Measurements from ENCODE around the gene CGB7.

The CGB7 gene

DNA sequence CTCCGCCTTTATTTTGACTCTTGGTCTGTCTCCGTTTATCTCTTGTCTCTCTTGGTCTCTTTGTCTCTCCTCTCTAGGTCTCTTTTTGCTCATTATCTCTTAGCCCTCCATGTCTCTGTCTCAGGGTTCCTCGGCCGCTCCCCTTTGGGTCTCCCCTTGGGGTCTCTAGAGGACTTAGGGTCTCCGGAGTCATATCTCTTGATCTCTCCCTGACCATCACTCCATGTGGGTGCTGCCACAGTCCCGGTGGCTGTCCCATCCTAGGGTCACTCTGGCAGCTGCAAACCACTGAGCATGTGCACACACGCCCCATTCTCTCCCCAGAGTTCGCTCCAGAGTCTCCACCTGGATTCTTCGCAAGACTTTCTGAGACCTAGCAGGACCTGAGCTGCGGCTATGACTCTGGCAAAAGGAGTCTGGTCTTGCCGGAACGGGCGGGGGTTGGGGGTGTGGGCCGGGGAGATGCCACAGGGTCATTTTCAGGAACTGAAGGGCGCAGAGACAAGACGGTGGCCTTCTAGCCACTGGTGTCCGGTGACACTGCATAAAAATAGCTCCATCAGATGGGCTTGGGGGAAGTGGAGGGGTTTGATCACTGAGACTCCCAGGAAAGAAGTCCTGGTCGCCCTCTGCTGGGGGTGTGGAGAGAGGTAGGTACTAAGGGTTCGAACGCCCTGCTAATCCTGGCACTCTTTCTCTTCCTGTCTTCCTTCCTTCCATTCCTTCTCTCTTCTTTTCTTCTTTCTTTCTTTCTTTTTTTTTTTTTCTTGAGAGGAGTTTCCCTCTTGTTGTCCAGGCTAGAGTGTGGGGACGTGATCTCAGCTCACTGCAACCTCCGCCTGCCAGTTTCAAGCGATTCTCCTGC, 16.2 kb upstream of the CGB7 start:
- TF ChIP-seq, protein P1, sequence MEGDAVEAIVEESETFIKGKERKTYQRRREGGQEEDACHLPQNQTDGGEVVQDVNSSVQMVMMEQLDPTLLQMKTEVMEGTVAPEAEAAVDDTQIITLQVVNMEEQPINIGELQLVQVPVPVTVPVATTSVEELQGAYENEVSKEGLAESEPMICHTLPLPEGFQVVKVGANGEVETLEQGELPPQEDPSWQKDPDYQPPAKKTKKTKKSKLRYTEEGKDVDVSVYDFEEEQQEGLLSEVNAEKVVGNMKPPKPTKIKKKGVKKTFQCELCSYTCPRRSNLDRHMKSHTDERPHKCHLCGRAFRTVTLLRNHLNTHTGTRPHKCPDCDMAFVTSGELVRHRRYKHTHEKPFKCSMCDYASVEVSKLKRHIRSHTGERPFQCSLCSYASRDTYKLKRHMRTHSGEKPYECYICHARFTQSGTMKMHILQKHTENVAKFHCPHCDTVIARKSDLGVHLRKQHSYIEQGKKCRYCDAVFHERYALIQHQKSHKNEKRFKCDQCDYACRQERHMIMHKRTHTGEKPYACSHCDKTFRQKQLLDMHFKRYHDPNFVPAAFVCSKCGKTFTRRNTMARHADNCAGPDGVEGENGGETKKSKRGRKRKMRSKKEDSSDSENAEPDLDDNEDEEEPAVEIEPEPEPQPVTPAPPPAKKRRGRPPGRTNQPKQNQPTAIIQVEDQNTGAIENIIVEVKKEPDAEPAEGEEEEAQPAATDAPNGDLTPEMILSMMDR (IDR thresholded peaks at IDR 0.05; ENCODE audit: low read length, missing control alignments) = peak; percentile 29
- no peak overlapping the region for H3K4me3 ChIP-seq (replicated peaks; ENCODE audit: low read depth, low read length)
- no peak for DNase-seq (ENCODE audit: low read depth)

DNA sequence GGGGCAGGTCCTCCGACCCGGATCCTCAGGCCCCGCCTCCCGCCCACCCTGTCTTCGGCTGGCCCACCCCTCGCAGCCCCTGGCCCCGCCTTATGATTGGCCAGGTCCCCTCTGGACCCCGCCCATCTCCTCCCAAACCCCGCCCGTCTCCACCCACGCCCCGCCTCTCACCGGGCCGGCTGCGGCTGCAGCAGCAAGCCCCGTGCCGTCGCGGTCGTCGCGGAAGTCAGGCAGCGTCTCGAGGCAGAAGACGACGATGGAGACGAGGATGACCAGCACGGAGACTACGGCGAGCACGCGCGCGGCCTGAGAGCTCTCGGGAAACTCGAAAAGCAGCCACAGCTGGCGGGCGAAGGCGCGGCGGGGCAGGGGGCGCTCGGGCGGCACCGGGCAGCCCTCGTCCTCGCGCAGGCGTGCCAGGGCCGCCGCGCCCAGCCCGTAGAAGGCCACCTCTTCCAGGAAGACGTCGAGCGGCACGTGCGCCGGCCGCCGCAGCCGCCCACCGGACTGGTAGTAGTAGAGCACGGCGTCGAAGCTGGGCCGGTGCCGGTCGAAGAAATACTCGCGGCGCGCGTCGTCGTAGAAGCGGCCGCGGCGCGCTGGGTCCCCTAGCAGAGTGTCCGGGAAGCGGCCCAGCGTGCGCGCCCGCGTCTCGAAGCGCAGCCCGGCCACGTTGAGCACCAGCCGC, 14.5 kb upstream of the CGB7 start:
- DNase-seq (ENCODE audit: low read depth) = no peak
- TF ChIP-seq, protein P1 (IDR thresholded peaks at IDR 0.05; ENCODE audit: low read length, missing control alignments) = no peak
- no peak overlapping the region for H3K4me3 ChIP-seq (replicated peaks; ENCODE audit: low read depth, low read length)

DNA sequence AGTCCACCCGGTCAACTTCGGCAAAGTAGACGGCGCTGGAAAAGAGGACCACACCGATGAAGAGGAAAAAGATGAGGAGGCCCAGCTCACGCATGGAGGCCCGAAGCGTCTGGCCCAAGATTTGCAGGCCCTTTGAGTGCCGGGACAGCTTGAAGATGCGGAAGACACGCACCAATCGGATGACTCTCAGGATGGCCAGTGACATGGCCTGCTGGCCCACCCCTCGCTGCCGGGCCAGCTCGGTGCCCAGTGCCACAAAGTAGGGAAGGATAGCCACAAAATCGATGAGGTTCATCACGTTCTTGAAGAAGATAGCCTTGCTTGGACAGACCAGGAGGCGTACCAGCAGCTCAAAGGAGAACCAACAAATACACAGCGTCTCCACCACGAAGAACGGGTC, 12.9 kb upstream of the CGB7 start:
- H3K4me3 ChIP-seq (replicated peaks; ENCODE audit: low read depth, low read length) = no peak overlapping the region
- TF ChIP-seq, protein P1 (IDR thresholded peaks at IDR 0.05; ENCODE audit: low read length, missing control alignments) = no peak
- no peak for DNase-seq (ENCODE audit: low read depth)

DNA sequence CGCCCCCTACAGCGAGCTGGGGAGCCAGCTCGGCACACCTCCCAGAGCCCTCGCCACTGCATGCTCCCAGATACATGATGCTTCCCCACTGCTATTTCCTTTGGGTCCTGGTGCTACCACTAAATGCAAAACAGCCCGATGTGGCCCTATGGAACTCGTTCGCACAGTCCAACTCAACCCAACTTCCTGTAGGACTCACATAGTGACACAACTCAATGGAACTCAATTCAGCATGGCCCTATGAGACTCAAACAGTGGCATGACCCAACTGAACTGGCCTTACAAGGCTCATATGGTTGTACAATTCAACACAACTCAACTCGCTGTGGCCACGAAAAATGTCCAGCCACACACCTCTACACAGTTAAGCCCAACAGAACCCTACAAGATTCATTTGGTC, 11.5 kb upstream of the CGB7 start:
- TF ChIP-seq, protein P1 (IDR thresholded peaks at IDR 0.05; ENCODE audit: low read length, missing control alignments) = no peak
- no peak for DNase-seq (ENCODE audit: low read depth)
- H3K4me3 ChIP-seq (replicated peaks; ENCODE audit: low read depth, low read length) = no peak overlapping the region

DNA sequence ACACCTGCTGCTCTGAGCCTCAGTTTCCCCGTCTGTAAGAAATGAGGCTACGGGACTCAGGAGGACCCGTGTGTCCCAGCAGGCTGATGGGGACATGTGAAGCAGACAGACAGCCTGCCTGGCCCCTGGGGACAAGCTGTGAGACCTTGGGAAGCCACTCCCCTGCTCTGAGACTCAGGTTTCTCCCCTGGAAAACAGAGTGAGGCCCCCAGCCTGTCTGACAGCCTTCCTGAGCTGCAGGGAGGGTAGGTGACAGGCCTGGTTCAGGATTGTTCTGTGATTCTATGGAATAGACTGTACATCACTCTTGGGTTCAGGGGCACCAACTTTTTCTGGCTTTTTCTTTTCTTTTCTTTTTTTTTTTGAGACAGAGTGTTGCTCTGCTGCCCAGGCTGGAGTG, 10.0 kb upstream of the CGB7 start:
- no peak overlapping the region for H3K4me3 ChIP-seq (replicated peaks; ENCODE audit: low read depth, low read length)
- DNase-seq (ENCODE audit: low read depth) = no peak
- TF ChIP-seq, protein P1 (IDR thresholded peaks at IDR 0.05; ENCODE audit: low read length, missing control alignments) = no peak

DNA sequence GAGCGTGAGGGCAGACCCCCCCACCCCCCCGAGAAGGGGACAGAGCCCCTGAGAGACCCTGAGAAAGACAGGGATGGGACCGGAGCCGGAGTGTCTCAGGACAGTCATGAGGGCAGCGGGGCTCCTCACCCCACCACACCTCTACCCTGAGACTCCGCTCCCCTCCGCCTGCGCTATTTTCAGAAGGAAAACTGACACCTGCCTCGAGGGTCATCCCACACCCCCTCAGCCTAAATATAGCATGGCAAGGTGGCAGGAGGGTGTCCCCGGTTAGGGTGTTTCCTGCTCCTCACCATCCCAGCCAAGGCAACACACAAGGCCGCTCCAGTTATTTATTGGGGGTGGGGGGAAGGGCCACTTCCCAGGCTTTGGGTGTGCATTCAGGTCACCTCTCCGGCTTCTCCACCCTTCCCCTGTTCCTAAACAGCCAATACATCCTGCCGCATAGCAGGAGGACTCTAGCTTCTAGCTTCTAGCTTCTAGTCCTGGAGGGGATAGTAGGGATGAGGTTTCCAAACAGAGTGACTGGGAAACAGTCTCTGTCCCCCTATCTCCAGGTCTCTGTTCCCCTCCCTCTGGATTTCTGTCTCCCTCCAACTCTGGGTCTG, 8.5 kb upstream of the CGB7 start:
- no peak overlapping the region for H3K4me3 ChIP-seq (replicated peaks; ENCODE audit: low read depth, low read length)
- no peak for DNase-seq (ENCODE audit: low read depth)
- TF ChIP-seq, protein P1 (IDR thresholded peaks at IDR 0.05; ENCODE audit: low read length, missing control alignments) = no peak
